CD8-positive, alpha-beta memory T cell (primary cell): Measurements from ENCODE around the gene AP1G2. TPM values are rescaled to one million over a fixed set of nuclear protein-coding genes. Genes with fewer than 3 reads are reported as not detected.

ENCODE experiments used
- CTCF ChIA-PET: fragments of 350-600 bp; sonication (Branson Sonifier 250); formaldehyde crosslinking; loops from one replicate; lab custom pipeline; 2021; ENCODE audit warnings: antibody characterized with exemption; lab: Charles Lee
- POLR2A ChIA-PET: fragments of 350-600 bp; sonication (Branson Sonifier 250); formaldehyde crosslinking; loops from one replicate; lab custom pipeline; 2021; ENCODE audit warnings: antibody characterized with exemption; lab: Charles Lee
- DNase-seq, 5 donors: peaks; one replicate each; pipeline versions ENCODE4 v3.0.0 to v3.0.0-alpha.2; 2020 to 2022; ENCODE audit warnings: mixed read lengths in 1 of 5
- H3K27ac ChIP-seq: one replicate; pipeline ENCODE4 v1.7.0; 2013; ENCODE audit warnings: low read depth, mild to moderate bottlenecking, low read length, moderate library complexity
- H3K27me3 ChIP-seq: 2 replicates; pipeline ENCODE4 v1.7.0; 2013; ENCODE audit warnings: low read length, mild to moderate bottlenecking; ENCODE audit not compliant: insufficient read depth, poor library complexity, severe bottlenecking
- H3K36me3 ChIP-seq: 2 replicates; pipeline ENCODE4 v1.7.0; 2013; ENCODE audit warnings: mild to moderate bottlenecking, low read length, moderate library complexity; ENCODE audit not compliant: insufficient read depth
- H3K4me1 ChIP-seq: 2 replicates; pipeline ENCODE4 v1.7.0; 2013; ENCODE audit warnings: mild to moderate bottlenecking, low read length, moderate library complexity; ENCODE audit not compliant: insufficient read depth
- H3K4me3 ChIP-seq: 2 replicates; pipeline ENCODE4 v1.7.0; 2013; ENCODE audit warnings: mild to moderate bottlenecking, low read length
- H3K9me3 ChIP-seq: 2 replicates; pipeline ENCODE4 v1.7.0; 2013; ENCODE audit warnings: mild to moderate bottlenecking, low read length
- H3K27ac Mint-ChIP-seq, 8 donors: one replicate each; pipeline ENCODE4 v1.8.0; 2020 to 2021; ENCODE audit warnings: mixed read lengths in 8 of 8, mild to moderate bottlenecking in 6 of 8, inconsistent platforms in 3 of 8, moderate library complexity in 3 of 8
- H3K27me3 Mint-ChIP-seq, 2 donors: one replicate each; pipeline ENCODE4 v1.8.0; 2020 to 2021; ENCODE audit warnings: mixed read lengths in 2 of 2, mild to moderate bottlenecking in 1 of 2, moderate library complexity in 1 of 2
- H3K36me3 Mint-ChIP-seq, 3 donors: one replicate each; pipeline ENCODE4 v1.8.0; 2020 to 2021; ENCODE audit warnings: mixed read lengths in 3 of 3, inconsistent platforms in 1 of 3, mild to moderate bottlenecking in 1 of 3
- H3K4me1 Mint-ChIP-seq, 3 donors: one replicate each; pipeline ENCODE4 v1.8.0; 2020 to 2021; ENCODE audit warnings: mixed read lengths in 3 of 3, inconsistent platforms in 1 of 3, mild to moderate bottlenecking in 1 of 3
- H3K4me3 Mint-ChIP-seq, 7 donors: one replicate each; pipeline ENCODE4 v1.8.0; 2020 to 2021; ENCODE audit warnings: mixed read lengths in 7 of 7, mild to moderate bottlenecking in 6 of 7, moderate library complexity in 4 of 7, inconsistent platforms in 2 of 7
- H3K9me3 Mint-ChIP-seq, 5 donors: one replicate each; pipeline ENCODE4 v1.8.0; 2020 to 2022; ENCODE audit warnings: mixed read lengths in 5 of 5, mild to moderate bottlenecking in 3 of 5, moderate library complexity in 2 of 5, inconsistent platforms in 1 of 5
- polyA plus RNA-seq: library from polyadenylated mRNA; unstranded; fragments of 300-500 nt; fragmentation: Illumina TruSeq; gene quantifications from one replicate; pipeline ENCODE4 v1.2.3, GENCODE V29; 2021
- total RNA-seq, 2 experiments: library from RNA; stranded (reverse); gene quantifications; one replicate each; pipeline ENCODE4 v1.2.3, GENCODE V29; 2021

The AP1G2 gene, protein sequence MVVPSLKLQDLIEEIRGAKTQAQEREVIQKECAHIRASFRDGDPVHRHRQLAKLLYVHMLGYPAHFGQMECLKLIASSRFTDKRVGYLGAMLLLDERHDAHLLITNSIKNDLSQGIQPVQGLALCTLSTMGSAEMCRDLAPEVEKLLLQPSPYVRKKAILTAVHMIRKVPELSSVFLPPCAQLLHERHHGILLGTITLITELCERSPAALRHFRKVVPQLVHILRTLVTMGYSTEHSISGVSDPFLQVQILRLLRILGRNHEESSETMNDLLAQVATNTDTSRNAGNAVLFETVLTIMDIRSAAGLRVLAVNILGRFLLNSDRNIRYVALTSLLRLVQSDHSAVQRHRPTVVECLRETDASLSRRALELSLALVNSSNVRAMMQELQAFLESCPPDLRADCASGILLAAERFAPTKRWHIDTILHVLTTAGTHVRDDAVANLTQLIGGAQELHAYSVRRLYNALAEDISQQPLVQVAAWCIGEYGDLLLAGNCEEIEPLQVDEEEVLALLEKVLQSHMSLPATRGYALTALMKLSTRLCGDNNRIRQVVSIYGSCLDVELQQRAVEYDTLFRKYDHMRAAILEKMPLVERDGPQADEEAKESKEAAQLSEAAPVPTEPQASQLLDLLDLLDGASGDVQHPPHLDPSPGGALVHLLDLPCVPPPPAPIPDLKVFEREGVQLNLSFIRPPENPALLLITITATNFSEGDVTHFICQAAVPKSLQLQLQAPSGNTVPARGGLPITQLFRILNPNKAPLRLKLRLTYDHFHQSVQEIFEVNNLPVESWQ
- 100 to 1,000 TPM; 152 to 154 TPM for total RNA-seq
- polyA plus RNA-seq: 80.8 TPM

DNA sequence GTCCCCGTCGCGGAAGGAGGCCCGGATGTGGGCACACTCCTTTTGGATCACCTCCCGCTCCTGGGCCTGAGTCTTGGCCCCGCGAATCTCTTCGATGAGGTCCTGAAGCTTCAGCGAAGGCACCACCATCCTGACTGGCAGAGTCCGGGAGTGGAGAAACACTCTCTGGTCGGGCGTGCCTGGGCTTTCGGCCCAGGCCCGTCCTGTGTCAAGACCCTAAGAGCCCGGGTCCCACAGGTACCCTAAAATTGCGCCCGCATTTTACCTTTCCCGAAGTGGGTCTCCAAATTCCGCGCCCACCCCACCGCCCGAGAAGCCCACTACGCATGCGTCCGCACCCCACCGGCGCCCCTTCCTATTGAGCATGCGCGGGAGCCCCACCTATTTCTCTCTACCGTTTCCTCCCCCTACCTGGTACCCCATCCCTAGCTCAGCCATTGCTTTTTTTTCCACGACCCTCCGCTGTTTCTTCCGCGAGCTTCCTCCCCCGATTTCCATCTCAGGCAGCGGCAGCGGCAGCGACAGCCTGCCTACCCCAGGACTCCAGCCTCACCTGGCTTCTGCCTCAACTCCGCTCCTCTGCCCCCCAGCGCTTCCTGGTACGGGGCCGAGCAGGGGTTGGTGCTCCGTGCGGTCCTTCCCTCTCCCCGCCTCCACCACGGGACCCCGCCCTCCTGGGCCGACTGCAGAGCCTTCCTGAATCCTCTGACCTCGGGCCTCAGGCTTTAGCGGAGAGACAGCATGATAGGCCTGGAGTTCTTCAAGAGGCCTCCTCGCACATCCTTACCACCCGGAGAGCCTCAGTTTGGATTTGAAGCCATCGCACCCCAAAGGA is at the start of gene AP1G2:
TSS of gene AP1G2 (minus strand) at position 606 of the 835 bp plus-strand sequence. CDS start at position 129, 477 bp downstream.
- DNase-seq: peak; percentile 74 to 90 (median 84)
- Mint-ChIP-seq H3K4me1 (peaks cover 31 to 50% (median 34%) of the 10 kb centered on the region in 3 donors), H3K9me3 (no peaks in the 10 kb centered on the region), H3K27ac (peak within 1 kb of the TSS; percentile 96 to 99 (median 98)), H3K27me3 (peaks cover 5 to 6% of the 10 kb centered on the region in 2 donors), H3K36me3 (peaks cover 2 to 46% (median 4%) of the 10 kb centered on the region in 3 donors), H3K4me3 (peak within 1 kb of the TSS; percentile 98 to 100 (median 99))
- H3K4me3 ChIP-seq: peak within 1 kb of the TSS; percentile 93
- ChIA-PET POLR2A (interaction anchor here (1.6 kb wide), 1 partner anchor 12 kb away, joined by 6 read pairs; the partner anchor contains the start of gene THTPA), CTCF (interaction anchor here (1.1 to 1.8 kb wide), 3 partner anchors 8 to 35 kb away, joined by 3 to 14 read pairs (median 3); no protein-coding TSS in a partner anchor)
- peaks cover 22% of the 10 kb centered on the region for H3K4me1 ChIP-seq
- peak within 1 kb of the TSS; percentile 82 for H3K27ac ChIP-seq
- peaks cover 26% of the 10 kb centered on the region for H3K36me3 ChIP-seq
- H3K9me3 ChIP-seq: no peaks in the 10 kb centered on the region
- H3K27me3 ChIP-seq: no peaks in the 10 kb centered on the region

DNA sequence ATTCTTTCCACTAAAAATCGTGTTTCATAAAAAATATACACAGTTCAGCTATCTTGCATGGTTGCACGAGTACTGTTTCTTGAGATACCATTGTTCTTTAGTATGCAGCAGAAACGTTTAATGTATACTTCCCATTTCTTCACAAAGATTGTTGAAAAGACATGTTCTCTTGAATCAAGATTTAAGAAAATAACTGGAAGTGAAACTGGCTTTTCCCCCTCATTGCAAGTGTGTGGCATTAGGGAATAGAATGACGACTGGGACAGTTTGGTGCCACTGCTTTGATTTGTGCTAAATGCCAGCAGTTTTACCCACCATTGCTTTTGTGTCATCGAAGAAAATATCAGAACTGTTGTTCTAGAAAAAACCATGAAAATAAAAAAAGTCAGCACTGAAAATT is 48.3 kb upstream of the AP1G2 start:
- H3K27ac Mint-ChIP-seq: no peak overlapping the region
- Histone ChIP-seq H3K36me3 (no peaks in the 10 kb centered on the region), H3K9me3 (no peaks in the 10 kb centered on the region), H3K4me1 (peaks cover 8% of the 10 kb centered on the region), H3K4me3 (no peak overlapping the region), H3K27ac (no peak overlapping the region), H3K27me3 (no peaks in the 10 kb centered on the region)
- H3K4me1 Mint-ChIP-seq: peaks cover 6 to 11% (median 9%) of the 10 kb centered on the region in 3 donors
- peaks cover 13 to 22% of the 10 kb centered on the region in 2 donors for H3K27me3 Mint-ChIP-seq
- POLR2A ChIA-PET: no interaction called here
- H3K4me3 Mint-ChIP-seq: no peak overlapping the region
- H3K36me3 Mint-ChIP-seq: no peaks in the 10 kb centered on the region
- CTCF ChIA-PET: no interaction called here
- DNase-seq: no peak
- H3K9me3 Mint-ChIP-seq: no peaks in the 10 kb centered on the region

DNA sequence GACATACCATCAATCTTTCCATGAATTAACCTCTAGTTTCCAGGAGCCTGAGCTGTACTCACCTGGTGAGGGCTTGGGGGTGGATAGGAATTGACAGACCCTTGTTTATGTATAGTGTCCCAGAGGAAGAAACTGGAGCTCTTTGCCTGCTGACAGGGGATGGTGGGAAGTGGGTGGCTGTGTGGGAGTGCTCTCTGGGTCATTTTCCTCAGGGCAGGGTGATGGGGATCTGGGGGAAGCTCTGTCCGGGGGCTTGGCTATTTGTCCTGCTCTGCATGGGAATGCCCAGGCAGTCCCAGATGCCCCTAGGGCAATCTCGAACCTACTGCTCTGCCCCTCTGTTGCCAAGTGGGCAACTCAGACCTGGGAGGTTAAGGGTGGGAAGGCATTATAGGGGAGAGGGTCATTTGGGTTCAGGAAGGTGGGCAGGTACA is 46.8 kb upstream of the AP1G2 start:
- ChIA-PET CTCF (interaction anchor here (0.8 to 5.8 kb wide), 3 partner anchors 17 to 25 kb away, joined by 3 to 51 read pairs (median 28); no protein-coding TSS in a partner anchor), POLR2A (no interaction called here)
- DNase-seq: no peak
- no peaks in the 10 kb centered on the region for H3K36me3 ChIP-seq
- Mint-ChIP-seq H3K36me3 (no peaks in the 10 kb centered on the region), H3K4me3 (peak overlapping the region in 1 of 7 donors; percentile 61), H3K27ac (peak overlapping the region in 2 of 8 donors; percentile 72 to 88), H3K27me3 (peaks cover 10 to 13% of the 10 kb centered on the region in 2 donors), H3K4me1 (peaks cover 21 to 25% (median 23%) of the 10 kb centered on the region in 3 donors), H3K9me3 (peaks cover 0 to 1% (median 0%) of the 10 kb centered on the region in 5 donors)
- no peaks in the 10 kb centered on the region for H3K9me3 ChIP-seq
- peaks cover 22% of the 10 kb centered on the region for H3K4me1 ChIP-seq
- no peak overlapping the region for H3K4me3 ChIP-seq
- no peak overlapping the region for H3K27ac ChIP-seq
- H3K27me3 ChIP-seq: no peaks in the 10 kb centered on the region

DNA sequence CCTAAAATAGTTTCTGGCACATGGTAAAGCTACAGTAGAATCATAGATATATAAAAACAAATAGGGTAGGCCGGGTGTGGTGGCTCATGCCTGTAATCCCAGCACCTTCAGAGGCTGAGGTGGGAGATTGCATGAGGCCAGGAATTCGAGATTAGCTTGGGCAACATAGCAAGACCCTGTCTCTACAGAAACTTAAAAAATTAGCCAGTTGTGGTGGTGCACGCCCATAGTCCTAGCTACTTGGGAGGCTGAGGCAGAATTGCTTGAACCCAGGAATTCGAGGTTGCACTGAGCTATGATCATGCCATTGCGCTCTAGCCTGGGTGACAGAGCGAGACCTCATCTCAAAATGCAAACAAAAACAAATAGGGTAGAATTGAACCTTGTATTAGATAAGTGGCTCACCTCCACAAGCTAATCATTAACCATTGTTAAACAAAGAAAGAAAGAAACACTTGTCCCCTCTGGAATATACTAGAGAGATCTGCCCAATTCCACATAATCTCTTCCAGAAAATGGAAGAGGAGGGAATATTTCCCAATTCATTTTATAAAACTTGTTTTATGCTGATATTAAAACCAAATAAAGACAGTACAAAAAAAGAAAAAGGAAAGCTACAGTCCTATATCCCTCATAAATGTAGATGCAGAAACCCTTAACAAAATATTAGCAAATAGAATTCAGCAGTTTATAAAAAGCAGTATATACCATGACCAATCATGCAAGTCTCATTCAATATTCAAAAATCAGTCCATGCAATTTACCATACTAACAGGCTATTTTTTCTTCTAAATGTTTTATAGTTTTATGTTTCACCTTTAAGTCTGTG is 45.9 kb upstream of the AP1G2 start:
- Mint-ChIP-seq H3K4me3 (no peak overlapping the region), H3K36me3 (no peaks in the 10 kb centered on the region), H3K4me1 (peaks cover 28 to 33% (median 28%) of the 10 kb centered on the region in 3 donors), H3K27me3 (peaks cover 6 to 13% of the 10 kb centered on the region in 2 donors), H3K9me3 (peaks cover 0 to 1% (median 0%) of the 10 kb centered on the region in 5 donors), H3K27ac (peak overlapping the region in 1 of 8 donors; percentile 10)
- Histone ChIP-seq H3K4me1 (peaks cover 29% of the 10 kb centered on the region), H3K9me3 (no peaks in the 10 kb centered on the region), H3K4me3 (no peak overlapping the region), H3K27ac (no peak overlapping the region), H3K27me3 (no peaks in the 10 kb centered on the region), H3K36me3 (no peaks in the 10 kb centered on the region)
- ChIA-PET POLR2A (no interaction called here), CTCF (interaction anchor here (5.3 to 5.8 kb wide), 2 partner anchors 19 to 24 kb away, joined by 28 to 51 read pairs; no protein-coding TSS in a partner anchor)
- DNase-seq: no peak

DNA sequence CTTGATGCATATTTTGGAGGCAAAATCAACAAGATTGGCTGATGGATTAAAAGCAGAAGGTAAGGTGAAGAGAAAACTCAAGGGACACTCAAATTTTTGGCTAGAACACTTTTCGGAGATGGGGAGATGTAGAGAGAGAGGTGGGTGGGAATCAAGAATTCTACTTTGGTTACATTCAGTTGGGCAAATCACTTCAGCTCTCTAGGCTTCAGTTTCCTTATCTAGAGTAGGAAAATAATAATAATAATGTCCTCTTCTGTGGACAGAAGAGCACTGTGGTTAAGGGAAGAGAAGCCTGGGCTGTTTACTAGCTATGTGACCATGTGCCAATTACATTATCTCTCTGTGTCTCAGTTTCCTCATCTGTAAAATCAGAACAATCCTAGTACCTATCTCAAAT is 45.2 kb upstream of the AP1G2 start:
- Mint-ChIP-seq H3K4me1 (peaks cover 28 to 33% (median 28%) of the 10 kb centered on the region in 3 donors), H3K9me3 (peaks cover 0 to 1% (median 0%) of the 10 kb centered on the region in 5 donors), H3K27me3 (peaks cover 6 to 10% of the 10 kb centered on the region in 2 donors), H3K36me3 (no peaks in the 10 kb centered on the region), H3K27ac (no peak overlapping the region), H3K4me3 (no peak overlapping the region)
- Histone ChIP-seq H3K9me3 (no peaks in the 10 kb centered on the region), H3K4me1 (peaks cover 29% of the 10 kb centered on the region), H3K27ac (no peak overlapping the region), H3K27me3 (no peaks in the 10 kb centered on the region), H3K4me3 (no peak overlapping the region), H3K36me3 (no peaks in the 10 kb centered on the region)
- DNase-seq: no peak
- CTCF ChIA-PET: interaction anchor here (1.2 to 5.8 kb wide), 3 partner anchors 20 to 316 kb away, joined by 3 to 51 read pairs (median 28); no protein-coding TSS in a partner anchor
- POLR2A ChIA-PET: no interaction called here

DNA sequence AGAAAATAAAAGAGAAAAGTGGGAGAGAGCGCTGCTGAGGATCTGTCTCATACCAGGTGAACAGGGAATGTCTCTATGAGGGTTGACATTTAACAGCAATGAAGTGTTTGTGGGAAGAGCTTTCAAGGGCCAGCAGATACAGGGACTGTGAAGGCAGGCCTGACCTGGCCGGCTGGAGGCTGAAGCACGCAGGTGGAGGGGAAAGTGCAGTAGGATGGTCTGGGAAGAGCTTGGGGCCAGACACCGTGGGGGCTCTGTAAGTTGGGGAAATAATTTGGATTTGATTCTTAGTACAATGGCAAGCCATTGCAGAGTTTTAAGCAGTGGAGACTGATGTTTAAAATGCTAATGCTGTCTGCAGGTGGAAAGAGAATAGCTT is 44.8 kb upstream of the AP1G2 start:
- Histone ChIP-seq H3K4me1 (peaks cover 29% of the 10 kb centered on the region), H3K36me3 (no peaks in the 10 kb centered on the region), H3K27ac (no peak overlapping the region), H3K4me3 (no peak overlapping the region), H3K27me3 (no peaks in the 10 kb centered on the region), H3K9me3 (no peaks in the 10 kb centered on the region)
- ChIA-PET CTCF (interaction anchor here (1.2 to 5.8 kb wide), 3 partner anchors 20 to 317 kb away, joined by 3 to 51 read pairs (median 28); no protein-coding TSS in a partner anchor), POLR2A (no interaction called here)
- Mint-ChIP-seq H3K36me3 (no peaks in the 10 kb centered on the region), H3K9me3 (peaks cover 0 to 1% (median 0%) of the 10 kb centered on the region in 5 donors), H3K4me1 (peaks cover 28 to 33% (median 28%) of the 10 kb centered on the region in 3 donors), H3K27ac (peak overlapping the region in 4 of 8 donors; percentile 8 to 84 (median 42)), H3K27me3 (peaks cover 6 to 10% of the 10 kb centered on the region in 2 donors), H3K4me3 (no peak overlapping the region)
- no peak for DNase-seq
